Glutamatergic neuron (in vitro differentiated cells): ENCODE results near the gene TCEA2. TPM values are rescaled to one million over a fixed set of nuclear protein-coding genes. Genes with fewer than 3 reads are reported as not detected.

Experiments
- DNase-seq: peaks from one replicate; pipeline ENCODE4 v3.0.0; 2022
- H3K27ac Mint-ChIP-seq: one replicate; pipeline ENCODE4 v1.8.0; 2020; ENCODE audit warnings: mild to moderate bottlenecking, mixed read lengths, inconsistent platforms; ENCODE audit not compliant: unreplicated experiment
- H3K27me3 Mint-ChIP-seq: one replicate; pipeline ENCODE4 v1.8.0; 2020; ENCODE audit warnings: mild to moderate bottlenecking, moderate library complexity, mixed read lengths, inconsistent platforms; ENCODE audit not compliant: unreplicated experiment
- H3K36me3 Mint-ChIP-seq: one replicate; pipeline ENCODE4 v1.8.0; 2020; ENCODE audit warnings: mild to moderate bottlenecking, mixed read lengths, inconsistent platforms; ENCODE audit not compliant: unreplicated experiment
- H3K4me1 Mint-ChIP-seq: one replicate; pipeline ENCODE4 v1.8.0; 2020; ENCODE audit warnings: mild to moderate bottlenecking, low read depth, mixed read lengths, inconsistent platforms; ENCODE audit not compliant: unreplicated experiment
- H3K4me3 Mint-ChIP-seq: one replicate; pipeline ENCODE4 v1.8.0; 2020; ENCODE audit warnings: mild to moderate bottlenecking, mixed read lengths, inconsistent platforms; ENCODE audit not compliant: unreplicated experiment
- H3K9me3 Mint-ChIP-seq: one replicate; pipeline ENCODE4 v1.8.0; 2020; ENCODE audit warnings: mild to moderate bottlenecking, moderate library complexity, mixed read lengths, inconsistent platforms; ENCODE audit not compliant: unreplicated experiment
- total RNA-seq: library from RNA; stranded (reverse); fragmentation: NEBNext Ultra II Directional; extraction: Animal tissue kit (Norgen Biotek cat#: 25700); gene quantifications from one replicate; pipeline ENCODE4 v1.2.1, GENCODE V29; 2021; ENCODE audit not compliant: unreplicated experiment
- TF ChIP-seq, protein P1 (sequence below): fragments of 200-600 bp; sonication (generic); IDR thresholded peaks from one replicate; pipeline ENCODE4 v1.5.0; 2021; ENCODE audit not compliant: partially characterized antibody, unreplicated experiment

The TCEA2 gene
- total RNA-seq, 1 donor from 2014 or later, result 102 TPM

GRCh38 chr20:64111841-64112641, 49.0 kb downstream of the TCEA2 start:
- Mint-ChIP-seq H3K4me3 (peak overlapping the region; percentile 42), H3K27ac (peak overlapping the region; percentile 64), H3K9me3 (peaks cover 8% of the 10 kb centered on the region), H3K4me1 (peaks cover 15% of the 10 kb centered on the region), H3K36me3 (no peaks in the 10 kb centered on the region), H3K27me3 (peaks cover 6% of the 10 kb centered on the region)
- DNase-seq, result peak; percentile 28
- TF ChIP-seq, protein P1, sequence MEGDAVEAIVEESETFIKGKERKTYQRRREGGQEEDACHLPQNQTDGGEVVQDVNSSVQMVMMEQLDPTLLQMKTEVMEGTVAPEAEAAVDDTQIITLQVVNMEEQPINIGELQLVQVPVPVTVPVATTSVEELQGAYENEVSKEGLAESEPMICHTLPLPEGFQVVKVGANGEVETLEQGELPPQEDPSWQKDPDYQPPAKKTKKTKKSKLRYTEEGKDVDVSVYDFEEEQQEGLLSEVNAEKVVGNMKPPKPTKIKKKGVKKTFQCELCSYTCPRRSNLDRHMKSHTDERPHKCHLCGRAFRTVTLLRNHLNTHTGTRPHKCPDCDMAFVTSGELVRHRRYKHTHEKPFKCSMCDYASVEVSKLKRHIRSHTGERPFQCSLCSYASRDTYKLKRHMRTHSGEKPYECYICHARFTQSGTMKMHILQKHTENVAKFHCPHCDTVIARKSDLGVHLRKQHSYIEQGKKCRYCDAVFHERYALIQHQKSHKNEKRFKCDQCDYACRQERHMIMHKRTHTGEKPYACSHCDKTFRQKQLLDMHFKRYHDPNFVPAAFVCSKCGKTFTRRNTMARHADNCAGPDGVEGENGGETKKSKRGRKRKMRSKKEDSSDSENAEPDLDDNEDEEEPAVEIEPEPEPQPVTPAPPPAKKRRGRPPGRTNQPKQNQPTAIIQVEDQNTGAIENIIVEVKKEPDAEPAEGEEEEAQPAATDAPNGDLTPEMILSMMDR, result no peak

- Mint-ChIP-seq H3K27me3 (peaks cover 6% of the 10 kb centered on the region), H3K4me3 (no peak overlapping the region), H3K27ac (peak overlapping the region; percentile 64), H3K9me3 (peaks cover 8% of the 10 kb centered on the region), H3K36me3 (no peaks in the 10 kb centered on the region), H3K4me1 (peaks cover 15% of the 10 kb centered on the region)
- peak; percentile 11 for DNase-seq
- TF ChIP-seq, protein P1, result no peak
Measured at GRCh38 chr20:64112691-64113443, 49.9 kb downstream of the TCEA2 start.

- TF ChIP-seq, protein P1, result no peak
- no peaks in the 10 kb centered on the region for H3K36me3 Mint-ChIP-seq
- H3K4me1 Mint-ChIP-seq, result peaks cover 11% of the 10 kb centered on the region
- peaks cover 5% of the 10 kb centered on the region for H3K9me3 Mint-ChIP-seq
- DNase-seq, result peak; percentile 10
- H3K27me3 Mint-ChIP-seq, result peaks cover 2% of the 10 kb centered on the region
- H3K27ac Mint-ChIP-seq, result no peak overlapping the region
- no peak overlapping the region for H3K4me3 Mint-ChIP-seq
Measured at GRCh38 chr20:64113444-64113775, 50.4 kb downstream of the TCEA2 start.

- peaks cover 3% of the 10 kb centered on the region for H3K9me3 Mint-ChIP-seq
- no peak overlapping the region for H3K27ac Mint-ChIP-seq
- peak; percentile 10 for DNase-seq
- H3K36me3 Mint-ChIP-seq, result no peaks in the 10 kb centered on the region
- H3K4me3 Mint-ChIP-seq, result no peak overlapping the region
- H3K4me1 Mint-ChIP-seq, result peaks cover 11% of the 10 kb centered on the region
- TF ChIP-seq, protein P1, result no peak
- H3K27me3 Mint-ChIP-seq, result peaks cover 2% of the 10 kb centered on the region
Measured at GRCh38 chr20:64113796-64114355, 50.9 kb downstream of the TCEA2 start.
